Gastroesophageal sphincter (tissue), 4 donors: ENCODE measurements around the gene B3GAT1. TPM values are rescaled to one million over a fixed set of nuclear protein-coding genes. Genes with fewer than 3 reads are reported as not detected.

Experiments
- ATAC-seq: fragments of 150-250 bp; one replicate; pipeline ENCODE4 v1.9.1; 2016; ENCODE audit warnings: mild to moderate bottlenecking, moderate library complexity
- H3K27ac ChIP-seq, 4 donors: fragments of 200-600 bp; sonication (generic) in 3 of 4; 1 replicate in 3 of 4; 2 replicates in 1 of 4; pipeline ENCODE4 v1.5.1; 2016 to 2019
- H3K27me3 ChIP-seq: fragments of 200-600 bp; sonication (generic); one replicate; pipeline ENCODE4 v1.5.1; 2019
- H3K36me3 ChIP-seq, 2 donors: fragments of 200-600 bp; sonication (generic); one replicate each; pipeline ENCODE4 v1.5.1; 2019; ENCODE audit warnings: control low read depth in 1 of 2
- H3K4me1 ChIP-seq, 3 donors: fragments of 200-600 bp; sonication (generic); 1 replicate in 2 of 3; 2 replicates in 1 of 3; pipeline ENCODE4 v1.5.1; 2016 to 2019; ENCODE audit warnings: control low read depth in 2 of 3
- H3K4me3 ChIP-seq, 2 donors: fragments of 200-600 bp; sonication (generic); one replicate each; pipeline ENCODE4 v1.5.1; 2019; ENCODE audit warnings: mild to moderate bottlenecking in 1 of 2, moderate library complexity in 1 of 2
- H3K9me3 ChIP-seq, 3 donors: fragments of 200-600 bp; sonication (generic); one replicate each; pipeline ENCODE4 v1.5.1; 2017 to 2019; ENCODE audit warnings: control low read depth in 2 of 3
- EP300 ChIP-seq: sonication (generic); formaldehyde crosslinking; IDR thresholded peaks from one replicate; pipeline ENCODE4 v1.6.1; 2017; ENCODE audit warnings: antibody characterized with exemption, mild to moderate bottlenecking
- POLR2A ChIP-seq, 2 donors: fragments of 450-650 bp; IDR thresholded peaks; one replicate each; pipeline ENCODE4 v1.6.1; 2017; ENCODE audit warnings: antibody characterized with exemption in 2 of 2, mild to moderate bottlenecking in 2 of 2, moderate library complexity in 1 of 2
- POLR2AphosphoS5 ChIP-seq: sonication (generic); formaldehyde crosslinking; IDR thresholded peaks from one replicate; pipeline ENCODE4 v1.6.1; 2017; ENCODE audit warnings: antibody characterized with exemption
- WGBS, 2 donors: methylation state at CpG; one replicate each; pipeline ENCODE4 v1.1.5; 2018; ENCODE audit warnings: low coverage in 1 of 2; 5-methylcytosine and 5-hydroxymethylcytosine counted together
- total RNA-seq, 4 donors: library from RNA; depleted of rRNA; stranded (reverse); fragments of >200 nt; gene quantifications; one replicate each; pipeline ENCODE4 v1.1.0, GENCODE V29; 2016
- TF ChIP-seq, protein P1 (sequence below), 4 experiments: fragments of 200-600 bp in 2 of 4; fragments of 450-650 bp in 2 of 4; sonication (generic) in 1 of 4; IDR thresholded peaks; one replicate each; pipeline ENCODE4 v1.5.1; 2017 to 2019; ENCODE audit warnings: antibody characterized with exemption in 4 of 4, mild to moderate bottlenecking in 2 of 4, moderate library complexity in 2 of 4

The B3GAT1 gene
- total RNA-seq, 4 donors from 2014 or later: 0.08 to 0.52 (median 0.29) TPM

DNA sequence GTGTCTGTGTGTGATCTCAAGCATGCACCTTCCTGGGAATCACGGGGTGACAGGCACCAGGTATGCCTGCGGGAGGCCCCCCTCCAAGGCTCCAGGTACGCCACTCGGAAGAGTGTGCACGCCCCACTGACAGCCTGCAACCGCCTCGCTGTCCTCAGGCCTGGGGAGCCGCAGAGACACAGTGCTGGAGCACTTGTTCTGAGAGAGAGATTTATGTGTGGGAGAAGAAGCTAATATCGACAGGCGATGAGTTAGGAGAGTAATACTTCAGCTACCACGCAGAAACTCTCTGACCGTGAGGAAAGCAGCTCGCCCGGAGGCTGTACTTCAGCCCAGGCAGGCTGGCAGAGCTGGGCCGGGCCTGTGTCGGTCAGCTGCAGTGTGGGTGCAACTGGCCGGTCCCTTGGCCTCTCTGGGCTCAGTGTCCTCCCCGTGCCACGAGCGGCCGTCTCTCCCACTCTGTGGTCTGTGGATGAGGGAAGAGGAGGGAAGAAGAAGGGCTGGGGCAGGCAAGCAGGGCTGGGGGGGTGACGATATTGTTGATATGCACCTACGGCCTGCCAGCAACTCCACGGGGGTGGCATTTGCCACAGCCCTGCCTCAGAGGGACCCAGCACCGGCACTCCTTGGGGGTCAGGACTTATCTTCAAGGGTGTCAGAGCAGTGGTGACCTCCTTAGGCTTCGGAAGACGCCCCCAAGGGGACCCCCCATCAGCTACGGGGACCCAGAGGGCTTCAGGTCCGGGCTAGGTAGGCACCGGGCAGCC is 7.3 kb downstream of the B3GAT1 start:
- Histone ChIP-seq H3K9me3 (no peaks in the 10 kb centered on the region), H3K36me3 (no peaks in the 10 kb centered on the region), H3K27me3 (peaks cover 86% of the 10 kb centered on the region), H3K4me1 (no peaks in the 10 kb centered on the region), H3K27ac (no peak overlapping the region), H3K4me3 (no peak overlapping the region)
- TF ChIP-seq POLR2A (IDR thresholded peaks at IDR 0.05): no peak
- TF ChIP-seq POLR2AphosphoS5: no peak
- TF ChIP-seq, protein P1, sequence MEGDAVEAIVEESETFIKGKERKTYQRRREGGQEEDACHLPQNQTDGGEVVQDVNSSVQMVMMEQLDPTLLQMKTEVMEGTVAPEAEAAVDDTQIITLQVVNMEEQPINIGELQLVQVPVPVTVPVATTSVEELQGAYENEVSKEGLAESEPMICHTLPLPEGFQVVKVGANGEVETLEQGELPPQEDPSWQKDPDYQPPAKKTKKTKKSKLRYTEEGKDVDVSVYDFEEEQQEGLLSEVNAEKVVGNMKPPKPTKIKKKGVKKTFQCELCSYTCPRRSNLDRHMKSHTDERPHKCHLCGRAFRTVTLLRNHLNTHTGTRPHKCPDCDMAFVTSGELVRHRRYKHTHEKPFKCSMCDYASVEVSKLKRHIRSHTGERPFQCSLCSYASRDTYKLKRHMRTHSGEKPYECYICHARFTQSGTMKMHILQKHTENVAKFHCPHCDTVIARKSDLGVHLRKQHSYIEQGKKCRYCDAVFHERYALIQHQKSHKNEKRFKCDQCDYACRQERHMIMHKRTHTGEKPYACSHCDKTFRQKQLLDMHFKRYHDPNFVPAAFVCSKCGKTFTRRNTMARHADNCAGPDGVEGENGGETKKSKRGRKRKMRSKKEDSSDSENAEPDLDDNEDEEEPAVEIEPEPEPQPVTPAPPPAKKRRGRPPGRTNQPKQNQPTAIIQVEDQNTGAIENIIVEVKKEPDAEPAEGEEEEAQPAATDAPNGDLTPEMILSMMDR (IDR thresholded peaks at IDR 0.05): no peak
- no peak for TF ChIP-seq EP300
- no CpG with 5 or more reads among the region's 30 CpGs for WGBS, 2 donors
- ATAC-seq: no peak

DNA sequence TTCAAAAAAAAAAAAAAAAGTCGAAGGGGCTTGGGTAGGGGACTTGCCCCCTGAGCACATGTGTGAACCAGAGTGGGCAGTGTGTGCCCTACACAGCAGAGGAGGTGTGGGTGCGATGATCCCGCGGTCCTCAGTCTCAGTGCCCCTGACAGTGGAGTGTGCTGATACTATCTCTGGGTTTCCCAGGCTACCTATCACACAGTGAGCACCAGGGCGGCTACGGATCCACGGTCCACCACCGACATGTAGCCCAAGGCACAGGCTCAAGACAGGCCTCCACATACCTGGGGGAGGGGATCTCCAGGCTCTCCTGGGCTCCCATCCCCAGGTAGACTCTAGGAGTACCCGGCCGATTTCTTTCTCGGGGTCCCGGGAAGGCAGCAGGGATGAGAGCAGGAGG is 9.1 kb downstream of the B3GAT1 start:
- Histone ChIP-seq H3K36me3 (no peaks in the 10 kb centered on the region), H3K9me3 (no peaks in the 10 kb centered on the region), H3K27me3 (peaks cover 93% of the 10 kb centered on the region), H3K4me3 (no peak overlapping the region), H3K27ac (no peak overlapping the region), H3K4me1 (no peaks in the 10 kb centered on the region)
- TF ChIP-seq POLR2AphosphoS5 (no peak), EP300 (no peak), POLR2A (IDR thresholded peaks at IDR 0.05) (no peak)
- TF ChIP-seq, protein P1 (IDR thresholded peaks at IDR 0.05): no peak
- 80% methylated on average over 2 of the region's 12 CpGs; no CpG with 5 or more reads in 1 of the 2 donors for WGBS, 2 donors
- ATAC-seq: no peak

DNA sequence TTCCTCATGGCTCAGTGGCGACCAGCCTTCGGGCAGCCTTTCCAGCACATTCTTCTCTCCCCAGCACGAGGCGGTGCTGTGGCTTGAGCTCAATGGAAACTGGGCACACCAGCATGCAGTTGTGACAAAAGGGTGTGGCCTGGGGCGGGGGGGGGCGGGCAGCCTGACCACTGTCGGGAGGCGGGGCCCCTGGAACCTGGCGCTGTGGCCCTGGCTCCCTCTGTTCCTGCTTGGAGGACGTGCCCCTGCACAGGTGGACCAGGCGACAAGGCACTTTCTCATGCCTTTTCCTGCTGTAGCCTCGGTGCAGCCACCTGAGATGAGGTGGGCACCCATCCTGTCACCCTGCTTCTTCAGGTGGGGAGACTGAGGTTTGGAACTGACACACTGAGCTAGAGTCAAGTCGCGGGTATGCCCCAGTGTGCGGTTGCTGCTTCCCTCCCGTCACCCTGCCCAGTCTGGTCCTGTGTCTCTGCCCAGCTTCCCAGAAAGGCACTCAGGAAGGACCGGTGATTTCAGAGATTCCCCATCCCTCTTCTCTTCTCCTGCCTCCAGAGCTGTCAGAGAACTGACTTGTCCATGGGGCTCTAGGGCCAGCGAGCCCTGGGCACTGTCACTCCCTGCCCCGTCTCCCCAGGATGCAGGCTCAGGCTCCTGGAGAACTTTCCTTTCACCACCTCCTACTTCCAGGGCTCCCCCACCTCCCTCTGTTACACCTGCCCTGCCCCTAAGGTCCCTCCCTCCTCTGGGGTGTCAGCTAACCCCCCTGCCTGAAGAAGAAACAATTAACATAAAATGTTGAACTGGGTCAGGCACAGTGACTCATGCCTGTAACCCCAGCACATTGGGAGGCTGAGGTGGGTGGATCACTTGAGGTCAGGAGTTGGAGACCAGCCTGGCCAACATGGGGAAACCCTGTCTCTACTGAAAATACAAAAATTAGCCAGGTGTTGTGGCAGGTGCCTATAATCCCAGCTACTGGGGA is 9.9 kb downstream of the B3GAT1 start:
- WGBS, 2 donors: 70 to 87% methylated on average over 3 to 4 of the region's 19 CpGs
- Histone ChIP-seq H3K27me3 (peaks cover 93% of the 10 kb centered on the region), H3K4me3 (no peak overlapping the region), H3K27ac (no peak overlapping the region), H3K36me3 (no peaks in the 10 kb centered on the region), H3K9me3 (no peaks in the 10 kb centered on the region), H3K4me1 (no peaks in the 10 kb centered on the region)
- no peak for ATAC-seq
- no peak for TF ChIP-seq POLR2A (IDR thresholded peaks at IDR 0.05)
- TF ChIP-seq EP300: no peak

DNA sequence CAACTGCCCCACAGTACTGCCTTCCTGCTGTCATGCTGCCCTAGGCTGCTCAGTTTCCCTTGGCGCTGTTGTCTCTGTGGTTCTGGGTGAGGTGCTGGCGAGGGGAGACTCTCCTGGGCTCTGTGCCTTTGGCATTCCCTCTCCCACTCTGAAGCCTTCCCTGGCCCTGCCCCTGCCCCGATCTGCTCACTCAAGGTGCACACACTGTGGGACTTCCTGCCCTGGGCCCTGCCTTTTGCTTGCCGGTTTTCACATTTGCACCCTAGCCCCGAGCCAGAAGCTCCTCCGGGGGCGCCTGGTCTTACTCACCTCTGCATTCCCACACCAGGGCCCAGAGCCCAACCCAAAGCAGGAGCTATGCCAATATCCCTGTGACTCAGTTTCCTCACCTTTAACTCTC is 12.0 kb downstream of the B3GAT1 start:
- H3K27ac ChIP-seq: no peak overlapping the region
- H3K4me3 ChIP-seq: no peak overlapping the region
- peaks cover 73% of the 10 kb centered on the region for H3K27me3 ChIP-seq
- H3K4me1 ChIP-seq: no peaks in the 10 kb centered on the region
- H3K9me3 ChIP-seq: no peaks in the 10 kb centered on the region
- no peak for ATAC-seq
- no peaks in the 10 kb centered on the region for H3K36me3 ChIP-seq
- TF ChIP-seq POLR2A (IDR thresholded peaks at IDR 0.05): no peak
- no peak for TF ChIP-seq EP300
- TF ChIP-seq, protein P1 (IDR thresholded peaks at IDR 0.05): no peak
- TF ChIP-seq POLR2AphosphoS5: no peak
- WGBS, 2 donors: no CpG with 5 or more reads among the region's 7 CpGs

DNA sequence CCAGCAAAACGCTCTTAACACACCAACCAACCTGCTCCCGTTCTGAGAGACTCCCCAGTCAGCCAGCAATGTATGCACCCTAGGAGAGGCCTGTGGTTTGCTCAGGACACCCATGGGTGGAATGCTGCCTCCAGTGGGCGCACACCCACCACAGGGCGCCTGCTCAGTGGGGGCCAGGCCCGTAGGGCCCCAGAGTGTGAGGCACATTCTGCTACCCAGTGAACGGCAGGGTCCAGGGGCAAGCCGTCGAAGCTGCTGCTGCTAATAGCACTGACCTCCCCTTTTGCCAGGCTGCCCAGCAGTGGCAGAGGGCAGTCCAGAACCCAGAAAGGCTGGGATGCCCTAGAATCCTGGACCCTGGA is 12.8 kb downstream of the B3GAT1 start:
- Histone ChIP-seq H3K27me3 (peaks cover 67% of the 10 kb centered on the region), H3K4me1 (no peaks in the 10 kb centered on the region), H3K4me3 (no peak overlapping the region), H3K36me3 (no peaks in the 10 kb centered on the region), H3K9me3 (no peaks in the 10 kb centered on the region), H3K27ac (no peak overlapping the region)
- TF ChIP-seq POLR2AphosphoS5 (no peak), POLR2A (IDR thresholded peaks at IDR 0.05) (no peak), EP300 (no peak)
- TF ChIP-seq, protein P1 (IDR thresholded peaks at IDR 0.05): no peak
- 100% methylated on average over 3 of the region's 8 CpGs; no CpG with 5 or more reads in 1 of the 2 donors for WGBS, 2 donors
- no peak for ATAC-seq
